H9 (cell line): ENCODE results near the gene FCN1. TPM values are rescaled to one million over a fixed set of nuclear protein-coding genes. Genes with fewer than 3 reads are reported as not detected.

Source experiments
- DNase-seq: peaks from one replicate; pipeline ENCODE4 v3.0.0-alpha.2; 2017
- H2AFZ ChIP-seq: one replicate; pipeline ENCODE4 v1.6.1; 2013; ENCODE audit warnings: mild to moderate bottlenecking, low read length, control low read depth, moderate library complexity
- H2AK5ac ChIP-seq: 2 replicates; pipeline ENCODE4 v1.6.1; 2013; ENCODE audit warnings: low read length, control low read depth, mixed read lengths; ENCODE audit not compliant: insufficient read length
- H2BK120ac ChIP-seq: one replicate; pipeline ENCODE4 v1.6.1; 2013; ENCODE audit warnings: low read depth, mild to moderate bottlenecking, low read length, control low read depth, inconsistent platforms; ENCODE audit not compliant: poor library complexity, severe bottlenecking
- H2BK12ac ChIP-seq: 2 replicates; pipeline ENCODE4 v1.6.1; 2013; ENCODE audit warnings: low read length, control low read depth, mixed read lengths, low read depth; ENCODE audit not compliant: insufficient read length
- H2BK15ac ChIP-seq: 2 replicates; pipeline ENCODE4 v1.6.1; 2013; ENCODE audit warnings: low read depth, low read length, control low read depth
- H2BK20ac ChIP-seq: one replicate; pipeline ENCODE4 v1.6.1; 2013; ENCODE audit warnings: low read depth, mild to moderate bottlenecking, low read length, control low read depth, inconsistent platforms; ENCODE audit not compliant: poor library complexity, severe bottlenecking
- H2BK5ac ChIP-seq: 2 replicates; pipeline ENCODE4 v1.6.1; 2013; ENCODE audit warnings: low read length, control low read depth, mixed read lengths; ENCODE audit not compliant: insufficient read length
- H3K14ac ChIP-seq: 2 replicates; pipeline ENCODE4 v1.6.1; 2013; ENCODE audit warnings: low read length, control low read depth; ENCODE audit not compliant: insufficient read depth
- H3K18ac ChIP-seq: 2 replicates; pipeline ENCODE4 v1.6.1; 2013; ENCODE audit warnings: low read depth, mild to moderate bottlenecking, mixed read lengths, low read length, control low read depth; ENCODE audit not compliant: insufficient read length
- H3K23ac ChIP-seq: 2 replicates; pipeline ENCODE4 v1.6.1; 2013; ENCODE audit warnings: low read length, control low read depth, mixed read lengths, low read depth; ENCODE audit not compliant: insufficient read length
- H3K23me2 ChIP-seq: 2 replicates; pipeline ENCODE4 v1.6.1; 2013; ENCODE audit warnings: low read depth, mild to moderate bottlenecking, mixed read lengths, low read length, control low read depth; ENCODE audit not compliant: insufficient read length, poor library complexity, severe bottlenecking
- H3K27ac ChIP-seq: 2 replicates; pipeline ENCODE4 v1.5.1; 2013; ENCODE audit warnings: low read length, control low read depth, mixed read lengths, low read depth; ENCODE audit not compliant: insufficient read length
- H3K27me3 ChIP-seq: 2 replicates; pipeline ENCODE4 v1.6.1; 2013; ENCODE audit warnings: low read length, control low read depth, inconsistent platforms; ENCODE audit not compliant: insufficient read depth
- H3K4ac ChIP-seq: 2 replicates; pipeline ENCODE4 v1.6.1; 2013; ENCODE audit warnings: low read depth, mild to moderate bottlenecking, control low read depth, inconsistent platforms, low read length, moderate library complexity
- H3K4me1 ChIP-seq: 2 replicates; pipeline ENCODE4 v1.6.1; 2013; ENCODE audit warnings: low read length, control low read depth, inconsistent platforms; ENCODE audit not compliant: insufficient read depth
- H3K4me2 ChIP-seq: 2 replicates; pipeline ENCODE4 v1.6.1; 2013; ENCODE audit warnings: low read length, control low read depth, mixed read lengths; ENCODE audit not compliant: insufficient read length, insufficient read depth
- H3K56ac ChIP-seq: 2 replicates; pipeline ENCODE4 v1.6.1; 2013; ENCODE audit warnings: low read depth, mild to moderate bottlenecking, mixed read lengths, low read length, control low read depth; ENCODE audit not compliant: insufficient read length
- H3K79me1 ChIP-seq: 2 replicates; pipeline ENCODE4 v1.6.1; 2013; ENCODE audit warnings: low read depth, mild to moderate bottlenecking, moderate library complexity, low read length, control low read depth, inconsistent platforms; ENCODE audit not compliant: insufficient read depth, poor library complexity, severe bottlenecking
- H3K79me2 ChIP-seq: 2 replicates; pipeline ENCODE4 v1.6.1; 2013; ENCODE audit warnings: low read length, control low read depth, inconsistent platforms; ENCODE audit not compliant: insufficient read depth
- H3K9ac ChIP-seq: 2 replicates; pipeline ENCODE4 v1.6.1; 2013; ENCODE audit warnings: low read length, control low read depth, mixed read lengths; ENCODE audit not compliant: insufficient read length; ENCODE audit errors: extremely low read depth
- H3K9me3 ChIP-seq: one replicate; pipeline ENCODE4 v1.6.1; 2013; ENCODE audit warnings: low read depth, low read length, inconsistent platforms; ENCODE audit not compliant: control insufficient read depth
- H3T11ph ChIP-seq: one replicate; pipeline ENCODE4 v1.6.1; 2013; ENCODE audit warnings: mild to moderate bottlenecking, low read length, control low read depth, inconsistent platforms
- H4K20me1 ChIP-seq: one replicate; pipeline ENCODE4 v1.6.1; 2013; ENCODE audit not compliant: control insufficient read depth, insufficient read length, insufficient read depth
- H4K5ac ChIP-seq: 2 replicates; pipeline ENCODE4 v1.6.1; 2013; ENCODE audit warnings: low read depth, mild to moderate bottlenecking, mixed read lengths, low read length, control low read depth; ENCODE audit not compliant: insufficient read length
- H4K8ac ChIP-seq: replicated peaks from 2 replicates; pipeline ENCODE4 v1.6.1; 2013; ENCODE audit warnings: low read length, control low read depth, mixed read lengths, low read depth; ENCODE audit not compliant: insufficient read length
- H4K91ac ChIP-seq: 2 replicates; pipeline ENCODE4 v1.6.1; 2013; ENCODE audit warnings: low read depth, mild to moderate bottlenecking, moderate library complexity, mixed read lengths, low read length, control low read depth; ENCODE audit not compliant: insufficient read length
- H3K27ac Mint-ChIP-seq, 3 experiments: 2 replicates in 2 of 3; 3 replicates in 1 of 3; pipeline ENCODE4 v1.8.0; 2020 to 2021; ENCODE audit warnings: mixed read lengths in 3 of 3, mild to moderate bottlenecking in 1 of 3, moderate library complexity in 1 of 3
- H3K27me3 Mint-ChIP-seq: 2 replicates; pipeline ENCODE4 v1.8.0; 2021; ENCODE audit warnings: low read depth, mild to moderate bottlenecking, moderate library complexity, mixed read lengths
- H3K36me3 Mint-ChIP-seq, 3 experiments: 2 replicates in 2 of 3; 3 replicates in 1 of 3; pipeline ENCODE4 v1.8.0; 2020 to 2021; ENCODE audit warnings: low read depth in 3 of 3, mixed read lengths in 3 of 3; ENCODE audit not compliant: insufficient read depth in 1 of 3
- H3K4me1 Mint-ChIP-seq, 2 experiments: 2 replicates each; pipeline ENCODE4 v1.8.0; 2020; ENCODE audit warnings: mixed read lengths in 2 of 2
- H3K4me3 Mint-ChIP-seq, 2 experiments: 2 replicates in 1 of 2; 3 replicates in 1 of 2; pipeline ENCODE4 v1.8.0; 2020 to 2021; ENCODE audit warnings: mild to moderate bottlenecking in 2 of 2, mixed read lengths in 2 of 2, moderate library complexity in 1 of 2
- H3K9me3 Mint-ChIP-seq, 2 experiments: 2 replicates in 1 of 2; 3 replicates in 1 of 2; pipeline ENCODE4 v1.8.0; 2020; ENCODE audit warnings: mild to moderate bottlenecking in 2 of 2, mixed read lengths in 2 of 2, moderate library complexity in 1 of 2
- CTCF ChIP-seq: fragments of 200-600 bp; sonication (generic); conservative IDR thresholded peaks from 3 replicates; pipeline ENCODE4 v1.8.0; 2021; ENCODE audit warnings: antibody characterized with exemption, mild to moderate bottlenecking
- WGBS: extraction: QIAGEN DNeasy Blood & Tissue Kit; methylation state at CpG from one replicate; pipeline ENCODE4 v1.1.7; 2013; ENCODE audit warnings: missing lambda C conversion rate, low lambda C conversion rate, mixed read lengths; ENCODE audit not compliant: insufficient read length; ENCODE audit errors: extremely low coverage; 5-methylcytosine and 5-hydroxymethylcytosine counted together
- total RNA-seq: library from RNA; stranded (reverse); gene quantifications from 2 replicates; pipeline ENCODE4 v1.2.1, GENCODE V29; 2021

The FCN1 gene
- total RNA-seq, 1 experiment from 2014 or later: not detected

DNA sequence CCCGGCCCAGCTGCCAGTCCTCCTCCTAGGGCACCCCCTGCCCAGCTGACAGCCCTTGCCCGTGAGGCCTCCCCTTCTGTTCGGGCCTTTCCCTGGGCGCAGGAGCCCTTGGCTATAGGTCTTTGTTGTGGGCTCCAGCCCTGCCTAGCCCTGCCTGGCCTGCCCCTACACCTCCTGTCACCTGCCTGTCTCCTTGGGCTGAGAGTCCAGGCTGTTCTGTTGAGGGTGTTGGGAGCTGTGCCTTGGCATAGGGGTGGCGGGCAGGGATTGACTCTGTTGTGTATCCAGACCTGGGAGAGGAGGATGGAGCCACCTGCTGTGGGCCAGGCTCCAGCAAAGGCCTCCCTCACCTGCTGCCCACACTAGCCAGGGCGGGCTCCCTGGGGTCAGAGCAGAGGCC lies 25.5 kb downstream of the FCN1 start:
- TF ChIP-seq CTCF: no peak
- no peak overlapping the region for H3T11ph ChIP-seq
- H3K18ac ChIP-seq: no peak overlapping the region
- H3K79me2 ChIP-seq: no peaks in the 10 kb centered on the region
- H2AK5ac ChIP-seq: no peak overlapping the region
- Mint-ChIP-seq H3K4me3 (no peak overlapping the region), H3K27me3 (peaks cover 7% of the 10 kb centered on the region), H3K36me3 (peaks cover 0 to 18% (median 6%) of the 10 kb centered on the region in 3 experiments; a peak in 4 of 7 replicates), H3K27ac (no peak overlapping the region; a peak in 1 of 7 replicates), H3K4me1 (peaks cover 0 to 4% of the 10 kb centered on the region in 2 experiments; a peak in 2 of 4 replicates), H3K9me3 (peaks cover 16 to 17% of the 10 kb centered on the region in 2 experiments; a peak in 4 of 5 replicates)
- no peak overlapping the region for H4K5ac ChIP-seq
- no peak overlapping the region for H2BK20ac ChIP-seq
- no peak overlapping the region for H3K56ac ChIP-seq
- H2AFZ ChIP-seq: no peak overlapping the region
- H2BK5ac ChIP-seq: no peak overlapping the region
- H2BK15ac ChIP-seq: no peak overlapping the region
- WGBS: no CpG with 5 or more reads among the region's 6 CpGs
- H2BK120ac ChIP-seq: no peak overlapping the region
- H3K9ac ChIP-seq: no peak overlapping the region
- no peaks in the 10 kb centered on the region for H3K79me1 ChIP-seq
- H4K91ac ChIP-seq: no peak overlapping the region
- no peak for DNase-seq
- H4K8ac ChIP-seq: no peak overlapping the region
- no peaks in the 10 kb centered on the region for H4K20me1 ChIP-seq
- no peak overlapping the region for H3K4ac ChIP-seq
- no peak overlapping the region for H3K23ac ChIP-seq
- peaks cover 7% of the 10 kb centered on the region for H3K9me3 ChIP-seq
- no peak overlapping the region for H3K4me2 ChIP-seq
- H3K27me3 ChIP-seq: no peaks in the 10 kb centered on the region
- H3K27ac ChIP-seq: no peak overlapping the region
- H3K23me2 ChIP-seq: no peaks in the 10 kb centered on the region
- H3K14ac ChIP-seq: no peak overlapping the region
- no peaks in the 10 kb centered on the region for H3K4me1 ChIP-seq
- H2BK12ac ChIP-seq: no peak overlapping the region
